GM12878 (cell line): ENCODE results near the gene SPATA9. TPM values are rescaled to one million over a fixed set of nuclear protein-coding genes. Genes with fewer than 3 reads are reported as not detected.

Experiments
- ATAC-seq: fragments of 200-7000 bp; cut with Tn5 transposase; 3 replicates; pipeline ENCODE4 v1.9.1; 2020; ENCODE audit warnings: mild to moderate bottlenecking, moderate library complexity
- BruUV-seq: library from RNA; stranded (reverse); fragments of 400-500 nt; replicated peaks from 2 replicates; lab custom pipeline; 2021; lab: Mats Ljungman, UMichigan
- CTCF ChIA-PET: fragments of 300-600 bp; sonication (Branson Sonifier 250); formaldehyde crosslinking; extraction: SDS; loops from one replicate; lab custom pipeline; 2021; ENCODE audit warnings: inconsistent platforms; lab: Yijun Ruan, JAX
- POLR2A ChIA-PET: fragments of 350-600 bp; formaldehyde crosslinking; extraction: SDS; loops from one replicate; lab custom pipeline; 2021; ENCODE audit warnings: inconsistent platforms; lab: Charles Lee
- RAD21 ChIA-PET: fragments of 300-600 bp; sonication (Branson Sonifier 250); formaldehyde crosslinking; loops from one replicate; lab custom pipeline; 2023; ENCODE audit warnings: antibody characterized with exemption; ENCODE audit not compliant: unreplicated experiment; lab: Charles Lee
- SMC1A ChIA-PET: fragments of 300-600 bp; sonication (Branson Sonifier 250); formaldehyde crosslinking; loops from one replicate; lab custom pipeline; 2023; ENCODE audit not compliant: unreplicated experiment, uncharacterized antibody; lab: Charles Lee
- DNase-seq: peaks from one replicate; pipeline ENCODE4 v3.0.0-alpha.2; 2011; ENCODE audit warnings: low read depth, low spot score
- FAIRE-seq: peaks from 3 replicates; lab custom pipeline; 2011; peaks lifted over from hg19 to GRCh38; lab: Jason Lieb, UNC
- H2AFZ ChIP-seq: 2 replicates; pipeline ENCODE4 v1.6.0; 2011; ENCODE audit warnings: low read depth, low read length, control low read depth; ENCODE audit not compliant: control insufficient read depth
- H3K27ac ChIP-seq: 2 replicates; pipeline ENCODE4 v1.5.1; 2011; ENCODE audit warnings: control low read depth; ENCODE audit not compliant: control insufficient read depth, insufficient read depth
- H3K27me3 ChIP-seq, 2 experiments: replicated peaks in 1 of 2; 2 replicates each; pipeline versions ENCODE4 v1.6.0 to v1.6.1; 2011; ENCODE audit warnings: low read length in 1 of 2; ENCODE audit not compliant: control insufficient read depth in 2 of 2, insufficient read depth in 2 of 2
- H3K36me3 ChIP-seq, 2 experiments: 2 replicates each; pipeline ENCODE4 v1.5.1; 2011; ENCODE audit warnings: low read length in 1 of 2; ENCODE audit not compliant: control insufficient read depth in 2 of 2, insufficient read depth in 2 of 2
- H3K4me1 ChIP-seq: 2 replicates; pipeline ENCODE4 v1.6.1; 2011; ENCODE audit warnings: mild to moderate bottlenecking, low read length, moderate library complexity, mixed read lengths; ENCODE audit not compliant: control insufficient read depth, insufficient read depth
- H3K4me2 ChIP-seq: 2 replicates; pipeline ENCODE4 v1.6.0; 2011; ENCODE audit warnings: control low read depth; ENCODE audit not compliant: control insufficient read depth, insufficient read depth
- H3K4me3 ChIP-seq: fragments of 200-600 bp; sonication (generic); 2 replicates; pipeline ENCODE4 v1.5.1; 2016
- H3K79me2 ChIP-seq: 2 replicates; pipeline ENCODE4 v1.6.0; 2011; ENCODE audit warnings: low read length; ENCODE audit not compliant: control insufficient read depth, insufficient read depth
- H3K9ac ChIP-seq: 2 replicates; pipeline ENCODE4 v1.8.0; 2011; ENCODE audit warnings: low read length, control low read depth, mixed read lengths; ENCODE audit not compliant: control insufficient read depth, insufficient read depth
- H3K9me3 ChIP-seq: replicated peaks from 3 replicates; pipeline ENCODE4 v1.5.1; 2011; ENCODE audit warnings: mild to moderate bottlenecking, low read length; ENCODE audit not compliant: control insufficient read depth, insufficient read depth
- H4K20me1 ChIP-seq: 2 replicates; pipeline ENCODE4 v1.6.0; 2011; ENCODE audit not compliant: control insufficient read depth, insufficient read depth
- MEF2B ChIP-seq: fragments of 450-650 bp; IDR thresholded peaks from 2 replicates; pipeline ENCODE4 v1.6.1; 2018; ENCODE audit warnings: mild to moderate bottlenecking, moderate library complexity; ENCODE audit not compliant: partially characterized antibody, poor library complexity, severe bottlenecking
- NFXL1 ChIP-seq: fragments of 450-650 bp; IDR thresholded peaks from 2 replicates; pipeline ENCODE4 v1.6.1; 2017; ENCODE audit warnings: antibody characterized with exemption, mild to moderate bottlenecking, borderline replicate concordance
- PML ChIP-seq: IDR thresholded peaks from 2 replicates; pipeline ENCODE4 v1.6.1; 2012; ENCODE audit warnings: low read length, inconsistent platforms
- SMARCA5 ChIP-seq: fragments of 450-650 bp; IDR thresholded peaks from 2 replicates; pipeline ENCODE4 v1.6.1; 2017; ENCODE audit warnings: mild to moderate bottlenecking
- TCF12 ChIP-seq: IDR thresholded peaks from 2 replicates; pipeline ENCODE4 v1.6.1; 2011; ENCODE audit warnings: low read depth, mild to moderate bottlenecking, low read length
- ZNF384 ChIP-seq: IDR thresholded peaks from 2 replicates; pipeline ENCODE4 v1.6.1; 2012; ENCODE audit warnings: low read depth, mild to moderate bottlenecking, low read length, improper control_type of control experiment, borderline replicate concordance
- WGBS: methylation state at CpG from one replicate; pipeline ENCODE4 v1.1.6; 2016; ENCODE audit warnings: low lambda C conversion rate; ENCODE audit not compliant: insufficient replicate concordance, insufficient coverage; ENCODE audit errors: missing lambda C conversion rate; 5-methylcytosine and 5-hydroxymethylcytosine counted together
- in situ Hi-C: fragments of 300-500 bp; cut with MboI; formaldehyde crosslinking; loops from 9 replicates; pipeline ENCODE4 v1.14.3; 2018; ENCODE audit warnings: mixed read lengths
- intact Hi-C: fragments of 100-400 bp; cut with micrococcal nuclease; formaldehyde crosslinking; loops from one replicate; pipeline ENCODE4 v1.14.2; 2022; ENCODE audit not compliant: unreplicated experiment
- polyA plus RNA-seq, 11 experiments: library from polyadenylated mRNA; depleted of rRNA in 4 of 11; unstranded in 6 of 11; stranded (reverse) in 5 of 11; fragments of >200 nt; fragmentation: Nextera tagmentation in 4 of 11; fragmentation: Illumina TruSeq in 1 of 11; extraction: Ambion mirVana in 4 of 11; extraction: Trizol in 1 of 11; gene quantifications; 1 replicate in 1 of 11; 2 replicates in 10 of 11; pipeline versions ENCODE4 v1.2.1 to v1.2.3, GENCODE V29; 2011 to 2016; ENCODE audit warnings: inconsistent platforms in 2 of 11, missing spikeins in 2 of 11, low read depth in 1 of 11
- total RNA-seq, 4 experiments: library from RNA; depleted of rRNA in 3 of 4; stranded (reverse); fragments of >200 nt in 3 of 4; fragmentation: Illumina TruSeq in 1 of 4; extraction: Trizol in 1 of 4; gene quantifications; 2 replicates each; pipeline versions ENCODE4 v1.2.1 to v1.2.3, GENCODE V29; 2013 to 2021
- TF ChIP-seq, protein P1 (sequence below): IDR thresholded peaks from 2 replicates; pipeline ENCODE4 v1.6.1; 2011; ENCODE audit warnings: low read depth, low read length, improper control_type of control experiment, borderline replicate concordance

The SPATA9 gene
- total and polyA plus RNA-seq, 10 of the 15 experiments (the other 5 are each of a cell fraction or from before 2014, with no cell fraction given): 0.11 to 0.49 (median 0.16) TPM; not detected in 1

GRCh38 chr5:95631255-95631958 is 51.4 kb downstream of the SPATA9 start (continued):
- TF ChIP-seq MEF2B: no peak

DNA sequence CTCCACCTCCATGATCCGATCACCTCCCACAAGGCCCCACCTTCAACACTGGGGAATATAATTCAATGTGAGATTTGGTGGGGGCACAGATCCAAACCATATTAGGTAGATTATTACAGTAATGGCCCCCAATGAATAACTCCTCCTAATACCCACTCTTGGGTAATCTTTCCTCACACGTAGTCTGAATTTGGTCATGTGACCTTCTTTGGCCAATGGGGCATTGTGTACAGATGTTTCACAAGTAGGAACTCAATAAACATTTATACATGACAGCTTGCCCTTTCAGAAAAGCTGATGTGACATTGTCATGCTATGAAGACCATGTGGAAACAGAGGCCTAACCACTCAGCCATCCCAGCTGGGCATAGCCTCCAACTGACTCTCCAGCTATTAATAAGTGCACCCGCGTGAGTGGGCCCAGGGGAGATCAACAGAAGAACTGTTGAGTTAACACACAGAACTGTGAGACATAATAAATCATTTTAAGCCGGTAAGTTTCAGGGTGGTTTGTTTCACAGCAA is 52.3 kb downstream of the SPATA9 start:
- ChIA-PET RAD21 (interaction anchor here (1.2 kb wide), 1 partner anchor 11 kb away, joined by 3 read pairs; no protein-coding TSS in a partner anchor), SMC1A (interaction anchor here (0.7 to 2.7 kb wide), 4 partner anchors 8 to 151 kb away, joined by 3 to 14 read pairs (median 4); no protein-coding TSS in a partner anchor), POLR2A (no interaction called here), CTCF (interaction anchor here (1.1 to 2.1 kb wide), 5 partner anchors 8 to 151 kb away, joined by 3 to 20 read pairs (median 5); partner anchors contain the start of gene RHOBTB3)
- TF ChIP-seq NFXL1 (no peak), TCF12 (no peak), ZNF384 (no peak), PML (no peak), SMARCA5 (no peak)
- TF ChIP-seq, protein P1, sequence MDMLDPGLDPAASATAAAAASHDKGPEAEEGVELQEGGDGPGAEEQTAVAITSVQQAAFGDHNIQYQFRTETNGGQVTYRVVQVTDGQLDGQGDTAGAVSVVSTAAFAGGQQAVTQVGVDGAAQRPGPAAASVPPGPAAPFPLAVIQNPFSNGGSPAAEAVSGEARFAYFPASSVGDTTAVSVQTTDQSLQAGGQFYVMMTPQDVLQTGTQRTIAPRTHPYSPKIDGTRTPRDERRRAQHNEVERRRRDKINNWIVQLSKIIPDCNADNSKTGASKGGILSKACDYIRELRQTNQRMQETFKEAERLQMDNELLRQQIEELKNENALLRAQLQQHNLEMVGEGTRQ: no peak
- DNase-seq (no peak), FAIRE-seq (no peak), ATAC-seq (no peak)
- H3K27me3 ChIP-seq: no peaks in the 10 kb centered on the region
- no peaks in the 10 kb centered on the region for H3K79me2 ChIP-seq
- in situ Hi-C loops: no loop called here
- H3K36me3 ChIP-seq: no peaks in the 10 kb centered on the region
- WGBS: 91% methylated on average over 5 of the region's 5 CpGs
- H3K4me1 ChIP-seq: peaks cover 8% of the 10 kb centered on the region; the same call in 1 of the 2 replicates
- H3K27ac ChIP-seq: no peak overlapping the region
- H3K4me3 ChIP-seq: no peak overlapping the region
- H2AFZ ChIP-seq: no peak overlapping the region
- intact Hi-C loops: no loop called here
- H3K9me3 ChIP-seq: peaks cover 6% of the 10 kb centered on the region; the same call in 2 of the 3 replicates
- no peak overlapping the region for H3K4me2 ChIP-seq
- H3K9ac ChIP-seq: no peak overlapping the region
- BruUV-seq: no TSS peak
- no peaks in the 10 kb centered on the region for H4K20me1 ChIP-seq
